Amygdala (tissue), 56 donors: ENCODE data around the gene PROSER3.
A peak's percentile ranks its signal among the peaks of the same experiment; 100 is the strongest.
"Not testable (repeated sequence)": the region's sequence is repeated elsewhere in the genome, so short reads cannot be mapped to it uniquely, and the experiment has no call there.

ENCODE experiments used
- DNase-seq, 56 donors: peaks; one replicate each; lab custom pipeline; 2025; lab: John Stamatoyannopoulos, UW

PROSER3 gene

GRCh38 chr19:35787227-35787799 is 29.3 kb downstream of the PROSER3 start:
- no peak for DNase-seq

DNA sequence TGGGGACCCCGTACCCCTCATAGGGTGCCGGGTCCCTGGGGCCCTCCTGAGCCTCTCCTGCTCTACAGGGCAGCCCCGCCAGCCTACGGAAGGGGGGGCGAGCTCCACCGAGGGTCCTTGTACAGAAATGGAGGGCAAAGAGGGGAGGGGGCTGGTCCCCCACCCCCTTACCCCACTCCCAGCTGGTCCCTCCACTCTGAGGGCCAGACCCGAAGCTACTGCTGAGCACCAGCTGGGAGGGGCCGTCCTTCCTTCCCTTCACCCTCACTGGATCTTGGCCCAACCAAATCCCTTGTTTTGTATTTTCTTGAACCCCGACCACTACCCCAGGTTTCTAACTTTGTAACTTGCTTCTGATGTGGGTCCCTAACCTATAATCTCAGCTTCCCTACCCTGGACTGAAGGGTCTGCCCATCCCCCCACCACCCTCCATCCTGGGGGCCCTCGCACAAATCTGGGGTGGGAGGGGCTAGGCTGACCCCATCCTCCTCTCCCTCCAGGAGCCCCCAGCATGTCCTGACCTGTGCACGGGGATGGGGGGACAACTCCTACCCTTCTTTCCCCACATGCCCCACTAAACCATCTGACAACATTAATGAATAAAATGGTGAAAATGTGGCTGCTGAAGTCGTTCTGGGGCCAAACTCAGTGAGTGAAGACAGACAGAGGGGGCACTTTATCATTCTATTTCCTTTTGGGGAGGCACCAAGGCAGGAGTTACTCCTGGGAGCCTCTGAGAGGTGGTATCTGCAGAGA is 30.4 kb downstream of the PROSER3 start:
- no peak for DNase-seq

GRCh38 chr19:35789195-35789977 is 31.4 kb downstream of the PROSER3 start:
- no peak for DNase-seq

GRCh38 chr19:35789978-35790944 is 32.3 kb downstream of the PROSER3 start:
- no peak for DNase-seq

DNA sequence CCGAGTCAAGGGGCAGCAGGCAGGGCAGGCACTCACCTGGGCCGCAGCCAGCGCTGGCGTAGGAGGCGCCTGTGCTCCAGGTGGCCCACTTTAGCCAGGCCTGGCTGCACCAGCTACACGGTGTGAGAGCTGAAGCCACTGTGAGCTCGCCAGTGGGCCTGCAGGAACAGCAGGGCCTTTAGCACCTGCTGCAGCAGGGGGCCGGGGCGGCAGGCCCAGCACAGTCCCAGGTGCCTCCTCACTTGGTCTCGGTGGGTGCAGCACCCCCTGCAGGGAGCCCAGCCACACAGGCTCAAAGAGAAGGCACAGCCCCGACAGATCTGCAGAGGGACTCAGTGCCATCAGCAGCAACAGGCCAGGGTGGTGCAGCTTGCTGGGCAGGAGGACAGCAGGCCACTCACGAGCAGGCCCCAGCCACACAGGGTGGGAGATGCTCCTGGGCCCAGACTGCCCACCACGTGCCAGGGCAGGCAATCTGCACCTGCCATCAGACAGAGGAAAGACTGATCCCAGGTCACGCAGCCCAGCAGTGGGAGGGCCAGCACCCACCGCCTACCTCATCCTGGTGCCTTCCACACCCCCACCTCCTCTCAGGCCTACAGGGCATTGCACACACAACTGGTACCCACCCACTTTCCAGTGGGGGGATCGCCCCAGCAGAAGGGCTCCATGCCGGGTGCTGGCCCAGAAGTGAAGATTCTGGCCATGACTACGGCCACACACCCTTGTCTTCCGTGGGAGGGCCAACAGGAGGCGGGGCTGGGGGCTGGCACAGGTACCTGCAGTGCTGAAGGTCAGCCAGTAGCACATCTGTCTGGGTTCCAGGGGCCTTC is 33.2 kb downstream of the PROSER3 start:
- no peak for DNase-seq

GRCh38 chr19:35791814-35792279 is 33.9 kb downstream of the PROSER3 start:
- DNase-seq = no peak

GRCh38 chr19:35792312-35792711 is 34.3 kb downstream of the PROSER3 start:
- no peak for DNase-seq

GRCh38 chr19:35792888-35793287 is 34.9 kb downstream of the PROSER3 start:
- DNase-seq = no peak

DNA sequence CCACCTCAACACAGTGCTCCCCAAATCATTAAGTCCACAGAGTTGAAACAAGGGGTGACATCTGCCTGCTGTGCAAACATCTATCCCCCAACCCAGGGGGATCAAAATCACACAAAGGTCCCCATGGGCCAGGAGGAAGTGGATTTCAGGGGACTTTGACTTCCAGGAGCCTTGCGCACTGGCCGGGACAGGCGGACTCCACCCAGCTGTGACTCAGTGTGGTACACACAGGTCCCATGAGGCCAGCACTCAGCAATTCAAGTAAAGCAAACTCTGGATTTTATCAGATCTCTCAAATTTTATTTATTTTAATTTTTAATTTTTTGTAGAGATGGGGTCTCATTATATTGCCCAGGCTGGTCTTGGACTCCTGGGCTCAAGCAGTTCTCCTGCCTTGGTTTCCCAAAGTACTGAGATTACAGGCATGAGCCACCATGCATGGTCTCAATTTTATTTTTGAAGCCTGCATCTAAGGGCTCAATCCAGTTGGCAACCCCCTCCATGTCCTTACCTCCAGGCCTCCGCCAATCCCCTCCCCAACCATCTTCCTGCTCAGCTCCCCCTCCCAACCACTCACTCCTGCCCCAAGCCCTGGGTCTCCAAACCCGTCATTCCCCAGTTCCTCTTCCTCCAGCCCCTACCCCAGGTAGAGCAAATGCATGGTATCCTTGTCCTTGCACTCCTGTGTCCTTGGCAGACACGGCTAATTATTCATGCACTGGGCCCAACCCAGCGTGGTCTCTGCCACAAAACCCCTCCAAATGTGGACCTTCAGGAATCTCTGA is 35.6 kb downstream of the PROSER3 start:
- no peak for DNase-seq

DNA sequence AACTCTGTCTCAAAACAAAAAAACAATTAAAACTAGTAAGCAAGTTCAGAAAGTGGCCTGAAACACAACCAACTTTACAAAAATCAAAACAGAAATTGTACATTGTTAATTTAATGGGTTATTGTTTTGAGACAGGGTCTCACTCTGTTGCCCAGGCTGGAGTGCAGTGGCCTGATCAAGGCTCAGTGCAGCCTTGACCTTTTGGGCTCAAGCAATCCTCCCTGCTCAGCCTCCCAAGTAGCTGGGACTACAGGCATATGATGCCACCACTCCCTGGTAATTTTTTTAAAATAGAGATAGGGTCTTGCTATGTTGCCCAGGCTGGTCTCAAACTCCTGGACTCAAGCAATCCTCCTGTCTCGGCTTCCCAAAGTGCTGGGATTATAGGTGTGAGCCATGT is 37.6 kb downstream of the PROSER3 start:
- DNase-seq = not testable (repeated sequence)

- DNase-seq = no peak
These were observed 38.9 kb downstream of the PROSER3 start for GRCh38 chr19:35796645-35797542.

GRCh38 chr19:35797663-35798062 is 39.7 kb downstream of the PROSER3 start:
- DNase-seq = peak in 33 of 56 donors; percentile 7 to 68 (median 28)

- DNase-seq = no peak
These were observed 43.9 kb downstream of the PROSER3 start for GRCh38 chr19:35801828-35802227.

GRCh38 chr19:35805526-35806102 is 47.6 kb downstream of the PROSER3 start:
- no peak for DNase-seq

- no peak for DNase-seq
These were observed 48.6 kb downstream of the PROSER3 start for GRCh38 chr19:35806597-35806996.

- no peak for DNase-seq
These were observed 49.7 kb downstream of the PROSER3 start for GRCh38 chr19:35807633-35808032.
